ENCODE results near the gene APP.

APP gene

GRCh38 chr21:26170471-26171257 is at the start of gene APP:
Gene APP (minus strand): TSS chr21:26170770. CDS start chr21:26170620, 150 bp downstream.
- DNase-seq (ENCODE audit: low read depth, low spot score) = peak; percentile 67

- DNase-seq (ENCODE audit: low read depth, low spot score) = no peak
Measured at GRCh38 chr21:26212220-26212619, 41.6 kb upstream of the APP start.

DNA sequence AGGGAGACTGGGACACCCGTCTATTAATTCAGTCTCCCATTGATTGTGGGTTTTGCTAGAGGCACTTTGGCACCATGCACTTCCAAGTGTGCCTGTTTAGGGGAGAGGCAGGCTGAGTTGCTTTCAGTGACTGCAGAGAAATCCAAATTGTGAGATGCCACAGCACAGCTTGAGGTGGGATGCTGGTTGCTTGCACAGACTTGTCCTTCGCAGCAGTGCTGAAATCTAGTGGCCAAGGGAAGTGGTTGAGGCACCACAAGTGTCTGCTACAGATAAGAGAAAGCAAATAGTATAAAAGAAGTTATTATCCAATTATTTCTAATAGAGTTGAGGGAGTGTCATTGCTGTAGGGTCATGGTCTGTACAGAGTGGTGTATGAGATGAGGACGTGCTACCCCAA is 40.0 kb upstream of the APP start:
- DNase-seq (ENCODE audit: low read depth, low spot score) = no peak

GRCh38 chr21:26207021-26207420 is 36.5 kb upstream of the APP start:
- DNase-seq (ENCODE audit: low read depth, low spot score) = no peak

GRCh38 chr21:26199456-26199855 is 28.9 kb upstream of the APP start:
- no peak for DNase-seq (ENCODE audit: low read depth, low spot score)

DNA sequence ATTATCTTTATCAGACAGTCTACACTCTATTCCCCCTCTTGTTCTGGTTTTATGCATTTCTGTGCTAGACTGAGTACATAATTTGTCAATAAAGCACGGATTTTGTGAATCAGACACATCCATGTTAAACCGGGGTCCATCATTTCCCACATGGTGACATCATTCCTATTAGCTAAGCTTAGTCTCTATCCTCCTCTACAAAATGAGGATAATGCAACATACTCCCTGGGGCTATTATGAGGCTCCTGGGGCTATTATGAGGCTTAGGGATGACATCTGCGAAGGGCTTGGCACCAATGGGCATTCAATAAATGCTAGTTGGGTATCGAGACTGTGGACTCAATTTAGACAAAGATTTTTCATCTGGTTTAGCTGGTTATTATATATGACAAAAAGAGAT is 25.1 kb upstream of the APP start:
- no peak for DNase-seq (ENCODE audit: low read depth, low spot score)

DNA sequence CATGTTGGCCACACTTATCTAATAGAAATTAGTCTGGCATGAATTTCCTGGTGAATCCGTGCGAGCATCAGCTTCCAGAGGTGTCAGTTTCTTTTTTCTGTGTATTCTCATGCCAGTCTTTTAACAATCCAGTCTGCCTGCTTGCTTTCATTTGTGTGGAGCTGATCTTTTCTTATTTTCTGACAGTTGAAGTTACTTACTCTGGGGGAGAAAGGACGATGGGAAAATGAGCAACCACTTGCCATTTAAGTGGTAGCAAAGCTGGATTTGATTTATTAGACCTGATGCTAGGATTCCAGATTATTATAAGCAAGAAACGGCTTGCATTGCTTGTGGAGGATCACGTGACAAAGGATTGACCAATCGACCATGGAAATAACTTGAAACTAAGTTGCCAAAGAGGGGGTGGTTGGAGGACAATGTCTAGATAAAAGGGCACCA is 24.3 kb upstream of the APP start:
- DNase-seq (ENCODE audit: low read depth, low spot score) = no peak

GRCh38 chr21:26194326-26194725 is 23.8 kb upstream of the APP start:
- DNase-seq (ENCODE audit: low read depth, low spot score) = no peak

- DNase-seq (ENCODE audit: low read depth, low spot score) = no peak
Measured at GRCh38 chr21:26191609-26192008, 21.0 kb upstream of the APP start.

DNA sequence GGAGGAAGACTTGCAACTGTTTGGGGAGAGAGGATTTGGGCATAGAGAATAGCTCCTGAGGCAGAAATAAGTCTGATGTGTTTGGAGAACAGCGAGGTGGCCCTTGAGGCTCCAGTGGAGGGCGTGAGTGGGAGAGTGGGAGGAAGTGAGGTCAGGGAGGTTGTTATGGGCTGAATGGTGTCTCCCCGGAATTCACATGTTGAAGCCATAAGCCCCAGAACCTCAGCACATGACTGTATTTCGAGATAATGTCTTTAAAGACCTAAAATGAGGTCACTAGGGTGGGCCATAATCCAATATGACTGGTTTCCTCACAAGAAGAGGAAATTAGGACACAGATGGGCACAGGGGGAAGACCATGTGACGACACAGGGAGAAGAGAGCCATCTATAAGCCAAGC is 17.9 kb upstream of the APP start:
- no peak for DNase-seq (ENCODE audit: low read depth, low spot score)

GRCh38 chr21:26185446-26185845 is 14.9 kb upstream of the APP start:
- DNase-seq (ENCODE audit: low read depth, low spot score) = no peak

GRCh38 chr21:26185021-26185420 is 14.5 kb upstream of the APP start:
- no peak for DNase-seq (ENCODE audit: low read depth, low spot score)

DNA sequence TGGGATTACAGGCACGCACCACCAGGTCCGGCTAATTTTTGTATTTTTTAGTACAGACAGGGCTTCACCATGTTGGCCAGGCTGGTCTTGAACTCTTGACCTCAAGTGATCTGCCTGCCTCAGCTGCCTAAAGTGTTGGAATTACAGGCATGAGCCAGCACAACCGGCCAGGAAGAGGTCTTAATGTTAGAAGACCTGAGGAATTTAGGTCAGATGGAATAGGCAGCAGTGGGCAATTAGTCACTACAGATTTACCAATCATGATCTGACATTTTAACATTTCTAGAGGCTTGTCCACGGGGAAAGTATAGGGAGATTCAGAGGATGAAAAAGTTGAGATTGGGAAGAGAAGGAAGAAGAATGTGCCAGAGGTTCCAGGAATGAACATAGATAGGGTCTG is 8.9 kb upstream of the APP start:
- DNase-seq (ENCODE audit: low read depth, low spot score) = no peak

DNA sequence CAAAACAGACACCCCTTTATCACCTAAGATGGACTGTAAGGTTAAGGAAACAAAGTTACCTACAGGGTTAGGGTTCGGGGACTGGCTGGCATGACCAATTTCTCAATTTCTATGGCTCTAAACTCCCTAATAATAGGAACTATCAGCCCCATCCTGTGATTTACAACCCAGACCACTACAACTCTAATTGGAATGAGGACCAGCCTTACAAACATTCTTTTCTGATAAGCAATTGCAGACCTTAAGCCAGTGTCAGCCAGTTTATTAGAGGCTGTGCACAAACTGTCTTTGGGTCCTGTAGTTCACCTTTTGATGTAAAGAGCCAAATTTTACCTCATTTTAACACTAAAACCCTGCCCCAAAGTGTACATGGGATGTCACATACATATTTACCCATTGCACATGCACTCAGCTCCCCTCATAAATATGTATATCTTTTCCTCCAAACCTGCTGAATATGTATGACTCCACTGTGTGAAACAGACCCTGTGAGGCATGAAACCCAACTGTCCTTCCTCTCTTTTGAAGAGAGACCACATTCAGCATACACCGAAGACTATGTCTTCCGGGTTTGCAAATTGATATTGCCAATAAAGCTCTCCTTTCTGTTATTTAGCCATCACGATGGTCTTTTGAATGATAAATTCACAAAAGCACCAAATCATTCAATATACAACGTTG is 7.3 kb upstream of the APP start:
- no peak for DNase-seq (ENCODE audit: low read depth, low spot score)

DNA sequence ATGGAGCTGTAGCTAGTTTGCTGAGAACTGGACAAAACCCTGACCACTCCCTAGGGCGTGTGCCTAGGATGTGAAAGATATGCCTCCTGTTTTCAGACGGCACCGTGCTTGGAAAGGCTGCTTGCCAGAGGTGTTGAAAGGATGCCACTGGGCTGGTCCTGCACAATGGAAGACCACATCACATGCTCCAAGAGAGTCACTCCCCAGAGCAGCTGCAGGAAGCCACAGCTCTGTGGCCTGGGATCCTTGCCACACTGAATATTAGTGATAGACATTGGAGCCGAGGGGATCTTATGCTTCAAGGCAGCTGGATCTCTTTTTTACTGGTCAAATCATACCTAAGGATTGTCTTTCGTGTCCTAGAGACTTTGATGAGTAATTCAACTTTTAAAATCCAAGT is 6.6 kb upstream of the APP start:
- DNase-seq (ENCODE audit: low read depth, low spot score) = no peak

- no peak for DNase-seq (ENCODE audit: low read depth, low spot score)
Measured at GRCh38 chr21:26171258-26172100, 909 bp upstream of the APP start.

DNA sequence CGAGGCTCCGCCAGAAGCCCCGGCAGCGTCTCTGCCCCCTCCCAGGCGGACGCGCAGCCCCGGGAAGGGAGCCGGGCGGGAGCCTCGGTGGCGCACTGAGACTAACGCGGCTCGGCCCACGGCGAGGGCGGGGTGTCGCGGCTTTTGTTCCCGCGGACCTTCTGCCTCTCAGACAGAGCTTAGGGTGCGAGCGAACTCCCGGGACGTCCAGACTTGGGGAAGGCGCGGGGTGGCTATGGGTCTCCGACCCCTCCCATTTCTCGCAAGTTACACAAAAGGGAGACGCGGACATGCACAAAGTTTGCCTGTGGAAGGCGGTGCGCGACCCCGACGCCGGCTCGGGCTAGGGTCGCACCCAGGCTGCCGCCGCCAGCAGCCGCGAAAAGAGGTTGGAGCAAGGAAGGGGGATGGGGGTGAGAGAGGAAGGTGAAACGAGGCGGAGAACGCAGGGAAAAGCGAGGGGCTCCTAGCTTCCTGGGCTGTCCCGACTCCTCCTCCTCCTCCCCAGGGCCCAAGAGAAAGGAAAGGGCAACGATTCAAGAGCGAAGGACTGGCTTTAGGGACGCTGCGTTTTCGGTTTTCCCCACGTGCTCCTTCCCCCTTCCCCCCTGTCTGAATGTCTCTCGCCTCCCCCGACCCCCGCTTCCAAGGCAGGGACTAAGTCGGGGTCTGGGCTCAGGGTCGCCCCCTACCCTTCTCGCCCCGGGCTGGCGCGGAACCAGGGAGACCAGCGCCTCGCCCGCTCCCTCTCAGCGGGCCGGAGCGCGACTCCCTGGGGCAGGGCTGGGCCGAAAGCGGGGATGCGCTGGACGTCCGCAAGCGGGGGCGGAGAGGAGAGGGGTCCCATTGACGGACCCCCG is 729 bp downstream of the APP start:
- no peak for DNase-seq (ENCODE audit: low read depth, low spot score)

- DNase-seq (ENCODE audit: low read depth, low spot score) = no peak
Measured at GRCh38 chr21:26169061-26169610, 1.4 kb downstream of the APP start.

- DNase-seq (ENCODE audit: low read depth, low spot score) = no peak
Measured at GRCh38 chr21:26168371-26168770, 2.2 kb downstream of the APP start.

DNA sequence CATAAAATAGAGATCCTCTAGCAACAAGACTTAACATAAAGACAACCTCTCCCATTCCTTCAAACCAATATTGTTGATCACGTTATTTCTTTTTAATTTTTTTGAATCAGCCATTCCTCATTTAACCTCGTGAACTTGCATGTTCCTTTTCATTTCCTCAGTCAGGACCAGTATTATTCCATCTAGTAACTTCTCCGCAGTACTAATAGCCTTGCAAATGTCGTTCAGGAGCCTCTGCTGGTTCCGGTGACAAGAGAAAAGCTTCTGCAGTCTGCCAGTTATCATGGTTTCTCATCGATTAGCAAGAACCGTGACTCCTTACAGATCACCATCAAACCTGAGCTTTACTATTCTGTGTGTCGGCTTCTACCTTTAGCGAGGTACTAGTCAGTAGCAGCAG is 3.0 kb downstream of the APP start:
- DNase-seq (ENCODE audit: low read depth, low spot score) = no peak

GRCh38 chr21:26165331-26165730 is 5.2 kb downstream of the APP start:
- no peak for DNase-seq (ENCODE audit: low read depth, low spot score)

Data from activated naive CD8-positive, alpha-beta T cell treated with anti-CD3 and anti-CD28 coated beads, Interleukin-2, amount 50 U/mL, for 16 hours (primary cell).